Measurements from ENCODE around the gene NEUROG1.
A peak's percentile ranks its signal among the peaks of the same experiment; 100 is the strongest.

DNA sequence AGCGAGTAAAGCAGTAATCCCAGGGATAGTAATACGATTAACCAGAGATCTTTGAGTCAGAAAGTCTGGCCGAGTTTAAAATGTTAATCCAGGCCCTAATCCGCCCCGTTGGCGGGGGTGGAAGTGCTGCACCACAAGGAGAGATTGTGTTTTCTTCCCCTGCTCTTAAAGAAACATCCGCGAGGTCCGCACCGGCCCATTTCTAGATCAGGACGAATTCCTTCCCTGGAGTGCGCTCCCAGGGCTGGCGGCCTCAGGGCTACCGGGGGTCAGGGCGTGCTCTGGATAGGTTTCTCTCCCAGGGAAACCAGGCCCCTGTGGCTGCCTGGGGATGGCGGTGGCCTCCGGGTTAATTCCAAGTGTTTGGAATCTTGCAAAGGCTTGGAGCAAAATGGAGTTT is 9.3 kb upstream of the NEUROG1 start:
- peak; percentile 68 for TF ChIP-seq EZH2 (IDR thresholded peaks at IDR 0.05; ENCODE audit: low read depth, unreplicated experiment)
- TF ChIP-seq, protein P1, sequence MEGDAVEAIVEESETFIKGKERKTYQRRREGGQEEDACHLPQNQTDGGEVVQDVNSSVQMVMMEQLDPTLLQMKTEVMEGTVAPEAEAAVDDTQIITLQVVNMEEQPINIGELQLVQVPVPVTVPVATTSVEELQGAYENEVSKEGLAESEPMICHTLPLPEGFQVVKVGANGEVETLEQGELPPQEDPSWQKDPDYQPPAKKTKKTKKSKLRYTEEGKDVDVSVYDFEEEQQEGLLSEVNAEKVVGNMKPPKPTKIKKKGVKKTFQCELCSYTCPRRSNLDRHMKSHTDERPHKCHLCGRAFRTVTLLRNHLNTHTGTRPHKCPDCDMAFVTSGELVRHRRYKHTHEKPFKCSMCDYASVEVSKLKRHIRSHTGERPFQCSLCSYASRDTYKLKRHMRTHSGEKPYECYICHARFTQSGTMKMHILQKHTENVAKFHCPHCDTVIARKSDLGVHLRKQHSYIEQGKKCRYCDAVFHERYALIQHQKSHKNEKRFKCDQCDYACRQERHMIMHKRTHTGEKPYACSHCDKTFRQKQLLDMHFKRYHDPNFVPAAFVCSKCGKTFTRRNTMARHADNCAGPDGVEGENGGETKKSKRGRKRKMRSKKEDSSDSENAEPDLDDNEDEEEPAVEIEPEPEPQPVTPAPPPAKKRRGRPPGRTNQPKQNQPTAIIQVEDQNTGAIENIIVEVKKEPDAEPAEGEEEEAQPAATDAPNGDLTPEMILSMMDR (conservative IDR thresholded peaks at IDR 0.05; ENCODE audit: low read depth in 2 of 2) = no peak
- peak; percentile 57 for TF ChIP-seq EZH2phosphoT487 (IDR thresholded peaks at IDR 0.05; ENCODE audit: unreplicated experiment)
- no peak for TF ChIP-seq POLR2AphosphoS5 (IDR thresholded peaks at IDR 0.05; ENCODE audit: low read depth)
